LNCAP (cell line): ENCODE results near the gene CTNNA2.

Experiments used
- TF ChIP-seq, protein P1 (sequence below): fragments of 450-650 bp; IDR thresholded peaks from 2 replicates; pipeline ENCODE4 v1.5.1; 2017; ENCODE audit warnings: mild to moderate bottlenecking

The CTNNA2 gene

DNA sequence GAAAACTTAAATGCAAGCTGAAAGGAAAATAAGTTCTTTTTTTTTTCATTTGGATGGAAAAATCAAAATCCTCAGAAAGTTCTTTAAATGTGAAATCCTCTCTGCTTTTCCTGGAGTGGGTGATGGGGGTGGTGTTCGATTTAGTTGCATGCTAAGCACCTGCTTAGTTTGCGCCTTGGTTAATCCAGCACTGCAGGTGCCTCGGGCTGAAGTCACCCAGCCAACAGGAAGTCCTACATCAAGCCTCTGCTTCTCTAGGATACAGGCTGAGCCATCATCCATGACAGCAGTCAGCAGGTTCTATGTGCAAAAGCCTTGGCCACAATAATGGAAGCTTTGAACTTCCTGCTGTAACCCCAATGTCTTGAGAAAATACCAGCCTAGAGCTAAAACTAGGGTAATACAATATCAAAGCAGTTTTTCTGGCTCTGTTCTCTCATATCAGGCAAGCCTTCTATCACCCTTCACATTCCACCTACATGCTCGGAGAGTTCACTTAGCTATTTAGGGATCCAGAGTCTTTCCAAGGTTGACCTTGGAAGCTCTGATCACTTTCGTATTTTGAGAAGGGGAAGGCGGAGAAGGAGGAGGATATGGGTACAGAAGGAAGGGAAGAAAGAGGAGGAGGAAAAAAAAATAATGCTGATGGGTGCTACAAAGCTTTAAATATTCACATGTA, 907.8 kb downstream of the CTNNA2 start:
- TF ChIP-seq, protein P1, sequence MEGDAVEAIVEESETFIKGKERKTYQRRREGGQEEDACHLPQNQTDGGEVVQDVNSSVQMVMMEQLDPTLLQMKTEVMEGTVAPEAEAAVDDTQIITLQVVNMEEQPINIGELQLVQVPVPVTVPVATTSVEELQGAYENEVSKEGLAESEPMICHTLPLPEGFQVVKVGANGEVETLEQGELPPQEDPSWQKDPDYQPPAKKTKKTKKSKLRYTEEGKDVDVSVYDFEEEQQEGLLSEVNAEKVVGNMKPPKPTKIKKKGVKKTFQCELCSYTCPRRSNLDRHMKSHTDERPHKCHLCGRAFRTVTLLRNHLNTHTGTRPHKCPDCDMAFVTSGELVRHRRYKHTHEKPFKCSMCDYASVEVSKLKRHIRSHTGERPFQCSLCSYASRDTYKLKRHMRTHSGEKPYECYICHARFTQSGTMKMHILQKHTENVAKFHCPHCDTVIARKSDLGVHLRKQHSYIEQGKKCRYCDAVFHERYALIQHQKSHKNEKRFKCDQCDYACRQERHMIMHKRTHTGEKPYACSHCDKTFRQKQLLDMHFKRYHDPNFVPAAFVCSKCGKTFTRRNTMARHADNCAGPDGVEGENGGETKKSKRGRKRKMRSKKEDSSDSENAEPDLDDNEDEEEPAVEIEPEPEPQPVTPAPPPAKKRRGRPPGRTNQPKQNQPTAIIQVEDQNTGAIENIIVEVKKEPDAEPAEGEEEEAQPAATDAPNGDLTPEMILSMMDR = no peak

DNA sequence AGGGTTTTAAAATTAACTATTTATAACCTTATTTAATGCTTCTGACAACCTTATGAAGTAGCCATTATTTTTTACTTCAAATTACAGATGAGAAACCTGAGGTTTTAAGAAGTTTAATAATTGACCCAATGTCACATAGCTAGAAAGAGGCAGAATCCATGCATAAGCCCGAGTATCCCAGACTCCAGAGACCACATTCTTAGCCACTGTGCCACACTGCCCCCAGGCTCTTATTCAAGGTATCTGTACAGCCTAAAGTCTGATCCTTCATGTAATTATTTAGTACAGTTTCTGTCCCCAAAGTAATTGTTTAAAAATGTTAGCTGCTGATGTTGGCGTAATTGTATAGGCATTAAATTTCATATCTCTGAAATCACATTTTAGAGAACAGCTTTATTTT, 916.4 kb downstream of the CTNNA2 start:
- TF ChIP-seq, protein P1 = no peak

DNA sequence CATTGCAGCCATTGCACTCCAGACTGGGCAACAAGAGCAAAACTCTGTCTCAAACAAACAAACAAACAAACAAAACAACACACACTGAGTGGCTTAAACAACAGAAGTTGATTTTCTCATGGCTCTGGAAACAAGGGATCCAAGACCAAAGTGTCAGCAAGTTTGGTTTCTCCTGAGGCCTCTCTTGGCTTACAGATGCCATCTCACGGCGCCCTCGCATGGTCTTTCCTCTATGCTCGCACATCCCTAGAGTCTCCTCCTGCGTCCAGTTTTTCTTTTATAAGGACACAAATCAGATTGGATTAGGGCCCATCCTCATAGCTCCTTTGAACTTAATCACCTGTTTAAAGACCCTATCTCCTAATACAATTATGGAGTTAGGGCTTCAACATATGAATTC, 925.1 kb downstream of the CTNNA2 start:
- TF ChIP-seq, protein P1 = no peak

- TF ChIP-seq, protein P1 = no peak
Observed at GRCh38 chr2:80438686-80439085, 925.8 kb downstream of the CTNNA2 start.

DNA sequence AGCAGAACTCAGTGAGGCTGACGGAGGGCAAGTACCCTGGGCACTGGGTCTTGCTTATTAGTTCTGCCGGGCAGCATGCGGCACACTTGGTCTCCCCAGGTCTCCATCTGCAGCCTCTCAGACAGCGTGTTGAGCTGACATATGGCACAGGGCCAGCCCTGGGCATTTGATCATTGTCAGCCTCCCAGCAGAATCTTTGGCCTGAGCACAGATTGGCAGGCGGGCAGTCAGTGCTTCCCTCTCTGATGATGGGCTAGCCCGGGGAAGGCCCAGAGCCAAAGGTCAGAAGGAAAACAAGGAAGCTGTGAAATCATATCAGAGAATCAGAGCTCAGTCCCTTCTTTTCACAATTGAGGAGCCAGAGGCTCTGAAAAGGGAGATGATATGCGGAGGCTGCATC, 941.8 kb downstream of the CTNNA2 start:
- TF ChIP-seq, protein P1 = no peak

- TF ChIP-seq, protein P1 = no peak
Observed at GRCh38 chr2:80459028-80459427, 946.2 kb downstream of the CTNNA2 start.

DNA sequence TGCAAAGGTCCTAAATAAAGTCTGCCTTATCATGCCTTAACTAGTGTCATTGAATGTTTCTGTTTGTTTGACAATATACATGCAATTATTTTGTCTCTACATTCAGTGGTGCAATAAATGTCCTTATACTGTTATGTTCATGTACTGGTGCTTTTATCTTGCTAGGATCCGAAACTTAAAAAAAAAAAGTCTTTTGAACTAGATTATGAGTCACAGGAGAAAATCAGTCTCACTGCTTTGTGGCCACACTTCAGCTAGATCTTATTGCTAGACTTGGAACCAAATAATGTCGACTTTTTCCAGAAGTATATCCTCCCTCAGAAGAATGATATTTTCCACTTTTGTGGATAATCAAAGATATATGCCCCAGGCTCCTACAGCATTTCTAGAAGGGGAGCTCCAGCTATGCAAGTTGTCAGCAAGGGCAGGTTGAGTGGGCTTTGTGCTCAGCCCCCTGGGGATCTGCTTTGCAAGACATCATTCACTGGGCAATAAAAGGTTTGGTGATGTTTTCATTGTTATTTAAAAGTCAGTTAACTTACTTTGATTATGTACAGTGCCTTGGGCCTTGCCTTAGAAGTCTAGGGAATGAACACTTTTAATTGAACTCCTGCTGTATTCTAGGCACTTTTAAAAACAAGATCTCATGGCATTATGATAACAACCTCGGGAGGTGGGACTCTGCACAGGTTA, 948.8 kb downstream of the CTNNA2 start:
- TF ChIP-seq, protein P1 = no peak
